KOPT-K1 (cell line): Measurements from ENCODE around the gene UNC5C.

ENCODE experiments used
- H3K27ac ChIP-seq: fragments of 200-600 bp; sonication (generic); 2 replicates; pipeline ENCODE4 v1.5.1; 2016; ENCODE audit warnings: antibody characterized with exemption, mild to moderate bottlenecking, low read depth, low read length; ENCODE audit not compliant: poor library complexity, severe bottlenecking
- H3K36me3 ChIP-seq: fragments of 200-600 bp; sonication (generic); 2 replicates; pipeline ENCODE4 v1.5.1; 2017; ENCODE audit warnings: antibody characterized with exemption, mild to moderate bottlenecking, low read length, moderate library complexity; ENCODE audit not compliant: insufficient read depth
- H3K9me3 ChIP-seq: fragments of 200-600 bp; sonication (generic); 2 replicates; pipeline ENCODE4 v1.5.1; 2017; ENCODE audit warnings: antibody characterized with exemption, low read length, mild to moderate bottlenecking; ENCODE audit not compliant: insufficient read depth, poor library complexity, severe bottlenecking

Gene UNC5C

DNA sequence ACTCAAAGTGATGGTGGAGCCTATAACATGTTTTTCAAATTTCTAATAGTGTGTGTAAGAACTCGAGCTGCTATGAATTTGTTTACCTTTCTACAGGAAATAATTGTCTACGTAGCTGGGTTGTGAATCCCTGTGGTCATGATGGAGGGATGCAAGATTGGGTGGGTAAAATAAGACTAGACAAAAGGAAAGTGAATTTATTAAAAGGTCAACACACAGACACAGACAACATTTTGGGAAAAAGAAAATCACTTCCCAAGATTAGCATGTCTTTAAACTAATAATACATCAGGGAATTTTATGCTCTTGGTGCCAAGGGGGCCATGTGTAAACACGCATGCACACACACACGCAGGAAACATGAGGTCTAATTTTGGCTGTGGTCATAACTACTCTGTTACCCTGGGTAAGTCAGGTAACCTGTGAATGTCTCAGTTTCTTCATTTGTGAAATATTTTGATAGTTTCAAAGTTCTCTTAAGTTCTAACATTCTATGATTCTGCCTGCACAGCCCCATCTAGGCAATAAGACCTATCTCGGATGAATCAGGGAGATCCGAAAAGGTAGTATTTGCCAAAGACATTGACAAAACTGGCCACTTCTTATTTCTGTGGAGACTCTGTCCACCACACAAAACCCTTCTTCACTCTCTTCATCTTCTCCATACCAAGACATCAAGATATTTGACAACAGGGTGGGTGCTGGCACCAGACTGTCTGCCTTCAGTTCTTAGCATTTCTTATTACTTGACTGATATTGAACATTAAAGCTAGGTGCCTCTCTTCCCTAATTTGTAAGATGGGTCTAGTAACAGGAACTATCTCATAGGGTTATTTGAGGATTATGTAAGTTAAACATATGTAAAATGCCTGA lies 1.6 kb upstream of the UNC5C start:
- no peaks in the 10 kb centered on the region for H3K9me3 ChIP-seq
- H3K36me3 ChIP-seq = no peaks in the 10 kb centered on the region
- H3K27ac ChIP-seq = no peak overlapping the region

DNA sequence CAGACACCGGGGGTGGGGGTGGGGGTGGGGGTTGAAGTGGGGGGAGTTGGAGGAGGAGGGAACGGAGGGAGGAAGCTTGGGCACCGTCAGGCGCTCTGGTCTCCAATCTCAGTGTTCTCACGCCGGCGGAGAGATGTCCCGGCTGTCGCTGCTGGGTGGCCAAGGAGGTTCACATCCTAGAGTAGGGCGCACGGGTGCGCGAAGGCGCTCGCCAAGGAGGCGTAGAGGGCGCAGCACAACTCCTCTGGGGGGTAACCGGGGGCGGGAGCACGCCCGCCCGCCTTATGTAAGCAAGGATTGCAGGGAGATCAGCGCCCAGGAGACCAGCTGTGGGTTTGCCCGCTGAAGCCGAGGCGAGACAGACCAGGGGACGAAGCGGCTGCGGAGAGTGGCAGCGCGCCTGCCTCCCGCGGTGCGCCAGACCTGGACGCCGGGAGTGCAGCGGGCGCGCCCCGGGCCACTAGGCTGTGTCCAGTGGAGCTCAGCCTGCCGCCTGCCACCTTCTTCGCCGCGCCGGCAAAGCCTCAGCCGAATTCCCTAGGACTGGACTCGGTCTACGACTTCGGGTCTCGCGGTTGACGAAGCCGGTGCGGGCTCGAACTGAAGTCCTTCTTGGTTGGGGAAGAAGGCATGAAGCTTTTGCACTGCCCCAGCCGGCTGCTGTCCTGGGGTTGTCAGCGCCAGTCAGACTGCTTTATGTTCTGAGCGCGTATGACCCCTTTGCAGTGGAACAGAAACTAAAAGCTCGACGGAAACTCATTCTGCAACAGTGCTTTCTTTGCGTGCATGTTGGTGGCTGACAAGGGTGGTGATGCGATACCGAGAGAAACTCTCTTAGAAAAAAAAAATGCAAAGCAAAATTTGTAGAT lies 707 bp upstream of the UNC5C start:
- Histone ChIP-seq H3K9me3 (no peaks in the 10 kb centered on the region), H3K27ac (no peak overlapping the region), H3K36me3 (no peaks in the 10 kb centered on the region)

DNA sequence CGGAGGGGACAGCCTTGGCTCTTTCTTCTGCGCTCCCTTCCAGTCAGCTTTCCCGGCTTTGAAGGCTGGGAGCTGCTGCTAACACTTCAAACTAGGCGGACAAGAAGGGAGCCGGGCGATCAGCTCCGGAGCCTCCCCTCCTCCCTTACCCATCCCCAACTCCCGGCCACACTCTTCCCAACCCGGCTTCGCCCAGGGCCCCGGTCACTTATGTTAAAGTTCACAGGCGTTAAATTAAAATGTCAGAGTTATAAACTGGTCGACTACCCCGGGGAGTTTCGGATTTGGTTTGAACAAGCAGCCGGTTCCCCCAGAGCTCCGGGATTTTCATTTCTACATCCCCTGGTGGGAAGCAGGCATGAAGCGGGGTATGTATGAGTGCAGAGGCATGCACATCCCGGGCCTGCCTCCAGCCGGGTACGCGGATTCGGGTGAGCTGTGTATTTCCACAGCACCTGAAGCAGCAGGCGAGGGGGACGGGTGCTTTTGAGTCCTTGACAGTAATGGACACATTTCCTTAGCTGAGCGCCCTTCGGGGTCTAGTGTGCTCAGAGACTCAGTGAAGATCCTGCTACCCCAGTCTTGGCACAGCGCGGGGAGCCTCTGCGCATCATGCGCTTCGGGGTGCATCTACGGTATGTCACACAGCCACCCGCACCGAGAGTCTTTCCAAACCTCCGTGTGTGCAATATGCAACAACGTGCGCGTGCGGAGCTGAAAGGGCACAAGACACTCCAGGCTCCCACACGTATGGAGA lies 880 bp downstream of the UNC5C start:
- no peak overlapping the region for H3K27ac ChIP-seq
- H3K36me3 ChIP-seq = no peaks in the 10 kb centered on the region
- no peaks in the 10 kb centered on the region for H3K9me3 ChIP-seq

DNA sequence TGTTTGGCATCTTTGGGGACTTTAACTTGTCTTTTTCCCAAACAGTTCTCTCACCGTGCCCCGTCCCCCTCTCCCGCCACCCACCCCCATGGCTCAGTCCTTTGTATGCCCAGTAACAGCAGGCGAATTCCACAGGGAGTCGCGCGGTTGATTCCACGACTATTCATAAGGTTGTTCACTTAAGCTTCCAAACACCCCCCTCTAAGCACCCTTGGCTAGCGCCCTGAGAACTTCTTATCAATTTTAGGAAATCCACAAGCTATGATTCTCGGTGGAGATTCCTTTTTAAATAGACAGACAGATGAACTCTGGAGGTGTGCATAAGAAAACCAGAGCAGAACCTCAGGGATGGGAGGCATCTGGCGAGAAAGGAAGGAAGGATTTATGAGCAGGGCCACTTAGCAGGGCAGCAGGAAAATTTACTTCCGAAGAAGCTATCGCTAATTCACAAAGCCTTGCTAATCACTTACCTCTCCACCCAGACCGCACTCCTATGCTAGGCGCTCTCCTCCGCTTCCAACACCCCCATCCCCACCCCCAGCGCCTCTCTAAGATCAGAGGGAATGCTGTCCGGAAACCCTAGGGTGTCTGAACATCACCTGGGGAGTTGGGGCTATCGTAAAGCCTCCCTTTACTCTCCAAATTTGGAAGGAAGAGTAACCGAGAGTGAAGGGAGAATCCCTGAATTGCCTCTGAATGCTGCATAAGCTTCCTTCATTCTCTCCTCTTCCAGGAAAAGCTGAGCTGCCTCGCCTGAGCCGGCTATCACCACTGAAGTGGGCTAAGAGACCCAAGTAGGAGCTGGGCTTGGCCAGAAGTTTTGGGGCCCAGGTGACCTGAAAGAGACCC lies 1.7 kb downstream of the UNC5C start:
- no peaks in the 10 kb centered on the region for H3K36me3 ChIP-seq
- no peak overlapping the region for H3K27ac ChIP-seq
- no peaks in the 10 kb centered on the region for H3K9me3 ChIP-seq

DNA sequence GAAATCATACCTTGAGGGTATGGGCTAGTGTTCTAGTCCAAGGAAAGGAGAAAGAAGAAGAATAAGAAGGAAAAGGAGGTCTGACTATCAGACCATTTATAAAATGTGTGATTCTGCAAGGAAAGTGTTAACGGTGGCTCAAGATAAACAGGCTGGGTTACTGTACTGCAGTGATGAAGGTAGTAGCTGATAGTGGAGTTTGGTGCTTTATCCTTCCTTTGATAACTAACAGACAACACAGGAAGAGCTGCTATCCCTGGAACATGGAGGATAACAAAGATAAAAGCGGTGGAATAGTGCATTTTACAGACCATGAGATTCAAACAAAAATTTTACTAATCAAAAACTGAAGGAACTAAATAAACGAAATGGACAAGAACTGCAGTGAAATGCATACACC lies 2.6 kb downstream of the UNC5C start:
- Histone ChIP-seq H3K27ac (no peak overlapping the region), H3K36me3 (no peaks in the 10 kb centered on the region), H3K9me3 (no peaks in the 10 kb centered on the region)

DNA sequence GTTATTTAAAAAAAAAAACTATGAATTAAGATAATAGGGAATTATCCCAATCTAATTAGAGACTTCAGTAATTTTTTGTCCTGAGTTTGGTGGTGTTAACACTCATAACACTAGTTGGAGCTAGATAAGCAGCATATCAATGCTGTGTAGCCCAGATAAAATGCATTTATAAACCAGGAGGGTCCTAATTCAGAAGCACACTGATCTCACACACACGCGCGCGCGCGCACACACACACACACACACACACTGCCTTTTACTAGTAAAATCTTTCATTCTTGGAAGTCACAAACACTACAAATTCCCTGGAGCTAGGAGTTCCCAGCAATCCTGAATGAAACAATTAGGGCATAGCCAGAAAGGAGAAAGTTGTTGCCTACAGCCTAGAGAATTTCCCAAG lies 3.2 kb downstream of the UNC5C start:
- no peak overlapping the region for H3K27ac ChIP-seq
- no peaks in the 10 kb centered on the region for H3K36me3 ChIP-seq

DNA sequence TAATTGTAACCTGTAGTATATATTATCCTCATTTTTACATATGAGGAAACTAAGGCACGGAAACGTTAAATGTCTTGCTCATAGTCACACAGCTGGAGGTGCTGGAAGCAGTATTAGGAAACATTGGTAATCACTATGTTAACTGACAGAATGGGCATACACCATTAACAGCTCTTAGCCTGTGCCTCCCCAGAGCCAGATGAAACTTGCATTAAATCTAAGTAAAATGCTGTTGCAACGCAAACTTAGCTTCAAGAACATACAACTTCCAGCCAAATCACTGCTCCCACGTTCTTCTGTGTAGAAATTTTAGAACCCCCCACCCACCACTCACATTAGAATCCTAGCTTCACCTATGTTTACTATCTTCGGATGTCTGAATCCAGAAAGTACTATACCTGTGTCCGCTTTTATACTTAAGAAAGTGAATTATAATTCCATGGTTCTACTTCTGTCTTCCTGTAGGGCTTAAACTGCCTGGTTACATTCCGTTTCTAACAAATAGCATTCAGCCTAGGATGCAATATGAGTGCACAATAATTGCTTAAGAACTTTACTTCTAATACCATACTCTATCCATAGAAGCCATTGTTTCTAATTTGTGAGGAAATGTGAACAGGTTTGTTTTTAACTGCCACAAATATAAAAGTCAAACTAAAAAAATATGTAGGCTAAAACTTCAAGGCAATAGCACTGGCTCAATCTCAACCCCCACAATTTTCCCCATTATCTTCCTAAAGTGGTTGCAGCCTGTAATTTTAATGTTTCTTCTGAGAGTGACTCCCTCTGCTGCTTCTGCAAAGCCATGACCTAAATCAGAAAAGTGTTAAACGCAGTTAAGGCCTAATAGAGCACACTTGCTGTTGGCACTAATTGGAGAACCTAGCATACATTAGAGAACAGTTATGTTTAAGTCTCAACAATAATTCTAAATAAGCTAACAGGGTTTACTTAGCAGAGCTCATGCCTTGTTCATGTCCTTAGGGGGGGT lies 4.4 kb downstream of the UNC5C start:
- Histone ChIP-seq H3K9me3 (no peaks in the 10 kb centered on the region), H3K27ac (no peak overlapping the region)

More for the DNA sequence above, 3.2 kb downstream of the UNC5C start:
- no peaks in the 10 kb centered on the region for H3K9me3 ChIP-seq

DNA sequence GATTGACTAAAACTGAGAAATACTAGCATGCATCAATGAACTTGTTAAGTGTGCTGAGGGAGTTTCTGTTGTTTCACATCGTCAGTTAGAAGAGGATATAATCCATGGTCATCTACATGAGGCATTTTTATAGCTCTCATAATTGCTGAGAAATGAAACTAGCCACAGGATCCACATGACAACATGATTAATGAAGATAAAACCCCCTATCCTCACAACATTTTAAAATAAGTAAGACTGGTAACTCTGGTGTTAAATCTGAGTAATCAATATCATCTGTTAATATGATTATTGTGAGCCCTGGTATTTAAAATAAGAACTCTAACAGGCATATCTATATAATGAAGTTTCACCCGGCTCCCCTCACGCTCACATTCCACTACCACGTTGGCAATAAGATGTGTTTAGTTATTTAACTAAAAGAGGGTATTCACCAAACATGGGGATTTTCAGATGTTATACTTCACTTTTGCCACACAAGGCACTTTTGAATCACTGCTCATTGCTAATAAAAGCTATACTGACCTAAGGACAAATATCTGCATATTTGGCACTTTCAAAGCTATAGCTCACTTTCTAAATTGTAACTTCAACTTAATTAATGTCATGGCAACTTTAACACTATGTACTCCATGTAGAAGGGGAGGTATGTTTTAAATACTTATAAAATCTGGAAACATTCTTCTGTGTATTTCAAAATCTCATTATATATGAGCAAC lies 6.7 kb downstream of the UNC5C start:
- Histone ChIP-seq H3K27ac (no peak overlapping the region), H3K36me3 (no peaks in the 10 kb centered on the region), H3K9me3 (no peaks in the 10 kb centered on the region)

More for the DNA sequence above, 4.4 kb downstream of the UNC5C start:
- no peaks in the 10 kb centered on the region for H3K36me3 ChIP-seq

DNA sequence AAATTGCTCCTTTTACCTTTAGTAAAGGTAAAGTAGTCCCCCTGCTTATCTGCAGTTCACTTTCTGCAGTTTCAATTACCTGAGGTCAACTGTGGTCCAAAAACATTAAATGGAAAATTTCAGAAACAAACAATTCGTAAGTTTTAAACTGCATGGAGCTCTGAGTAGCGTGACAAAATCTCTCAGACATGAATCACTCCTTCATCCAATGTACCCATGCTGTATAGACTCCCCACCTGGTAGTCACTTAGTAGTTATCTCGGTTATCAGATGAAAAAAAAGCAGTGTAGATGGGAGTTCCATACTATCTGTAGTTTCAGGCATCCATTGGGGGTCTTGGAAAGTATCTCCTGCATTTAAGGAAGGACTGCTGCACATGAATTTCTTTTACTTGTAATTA lies 7.7 kb downstream of the UNC5C start:
- Histone ChIP-seq H3K36me3 (no peaks in the 10 kb centered on the region), H3K27ac (no peak overlapping the region), H3K9me3 (no peaks in the 10 kb centered on the region)

DNA sequence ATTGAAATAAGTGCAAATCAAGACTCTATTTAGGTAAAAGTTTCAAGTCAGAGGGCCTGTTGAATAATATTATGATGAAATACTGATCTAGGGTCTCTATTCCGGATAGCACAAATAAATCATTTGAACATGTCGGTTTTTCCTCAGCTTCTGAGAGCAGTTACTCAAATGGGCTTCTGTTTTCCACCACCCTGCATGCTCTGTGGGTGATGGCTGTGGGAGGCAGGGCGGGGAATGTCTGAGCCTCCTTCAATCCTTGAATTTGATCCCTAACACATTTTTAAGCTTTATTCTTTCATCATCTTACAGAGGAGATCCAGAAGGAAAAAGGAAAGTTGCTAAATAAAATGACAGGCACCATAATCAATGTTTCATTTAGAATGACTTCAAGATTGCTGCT lies 8.5 kb downstream of the UNC5C start:
- Histone ChIP-seq H3K9me3 (no peaks in the 10 kb centered on the region), H3K36me3 (no peaks in the 10 kb centered on the region), H3K27ac (no peak overlapping the region)

DNA sequence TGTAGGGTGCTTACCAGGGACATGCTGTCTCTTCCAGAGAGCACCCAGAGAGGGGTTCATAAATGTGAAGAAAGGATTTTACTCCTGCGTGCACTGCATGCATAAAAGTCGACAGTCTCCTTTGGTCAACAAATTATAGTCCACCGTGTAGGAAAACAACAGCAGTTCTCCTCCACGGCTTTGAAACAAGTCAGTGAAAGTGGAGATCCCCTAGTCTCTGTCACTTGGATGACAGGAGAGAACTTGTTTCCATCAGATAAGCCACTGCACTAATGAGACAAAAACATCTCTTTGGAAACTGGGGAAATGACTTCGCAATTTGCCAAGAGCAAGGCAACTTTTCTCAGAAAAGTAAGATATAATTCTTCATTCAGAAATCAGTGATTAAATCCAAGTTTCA lies 9.7 kb downstream of the UNC5C start:
- H3K36me3 ChIP-seq = no peaks in the 10 kb centered on the region
- no peaks in the 10 kb centered on the region for H3K9me3 ChIP-seq
- H3K27ac ChIP-seq = no peak overlapping the region

DNA sequence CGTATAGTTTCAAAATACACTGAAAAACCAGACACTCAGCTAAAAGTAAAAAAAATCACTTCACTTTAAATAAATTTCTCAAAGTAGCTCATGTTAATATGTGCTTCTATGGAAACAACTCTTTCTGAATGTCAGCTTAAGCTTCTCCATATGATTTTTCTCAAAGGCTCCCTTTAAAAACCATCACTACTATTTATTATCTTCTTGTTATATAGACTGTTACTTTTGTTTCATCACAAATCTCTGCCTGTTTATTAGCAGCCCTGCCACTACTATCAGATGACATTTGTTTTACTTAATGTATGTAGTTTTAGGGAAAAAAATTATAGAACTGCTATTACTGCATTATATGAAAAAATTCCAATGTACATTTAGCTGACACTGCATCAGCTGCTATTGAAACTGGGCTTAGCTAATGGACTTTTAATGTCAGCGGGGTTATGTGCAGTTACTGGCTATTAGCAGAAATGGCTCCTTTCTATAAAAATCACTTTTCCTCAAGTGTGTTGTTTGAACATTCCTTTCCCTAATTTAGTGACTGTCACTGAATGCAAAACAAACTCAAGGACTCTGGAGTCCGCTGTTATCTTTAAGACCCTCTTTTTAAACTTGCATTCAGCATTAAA lies 10.8 kb downstream of the UNC5C start:
- Histone ChIP-seq H3K27ac (no peak overlapping the region), H3K9me3 (no peaks in the 10 kb centered on the region), H3K36me3 (no peaks in the 10 kb centered on the region)
